ENCODE data around the gene ISM2. TPM values are rescaled to one million over a fixed set of nuclear protein-coding genes. Genes with fewer than 3 reads are reported as not detected.
A peak's percentile ranks its signal among the peaks of the same experiment; 100 is the strongest.

The ISM2 gene
- total and polyA plus RNA-seq, 2 of the 8 experiments (the other 6 are each of a cell fraction or from before 2014, with no cell fraction given): 0.52 to 0.79 TPM

- WGBS, 2 experiments (ENCODE audit: extremely low coverage in 1 of 2, insufficient coverage in 1 of 2, insufficient read length in 1 of 2, insufficient replicate concordance in 2 of 2, low coverage in 1 of 2, low lambda C conversion rate in 2 of 2, missing lambda C conversion rate in 1 of 2): 95% methylated on average over 4 of the region's 5 CpGs; no CpG with 5 or more reads in 1 of the 2 experiments
- CTCF ChIA-PET (ENCODE audit: partially characterized antibody): interaction anchor here (1.0 to 7.9 kb wide), 8 partner anchors 10 to 602 kb away, joined by 3 to 54 read pairs (median 4); no protein-coding TSS in a partner anchor
- TF ChIP-seq NANOG (IDR thresholded peaks at IDR 0.05; ENCODE audit: insufficient read depth, low read depth, low read length, poor library complexity, severe bottlenecking) (no peak), GABPA (IDR thresholded peaks at IDR 0.05; ENCODE audit: borderline replicate concordance, insufficient read depth, low read length) (no peak), E2F6 (IDR thresholded peaks at IDR 0.05) (no peak)
These were observed 20.6 kb downstream of the ISM2 start for GRCh38 chr14:77478029-77478428.

More at GRCh38 chr14:77478029-77478428, 20.6 kb downstream of the ISM2 start:
- no peak overlapping the region for H2BK5ac ChIP-seq (ENCODE audit: low read depth, low read length)
- no peak for FAIRE-seq
- DNase-seq (ENCODE audit: low read depth in 1 of 2, low spot score in 2 of 2): no peak
- no peak overlapping the region for H3K56ac ChIP-seq (replicated peaks; ENCODE audit: insufficient read length, low read depth, low read length)
- no peak overlapping the region for H3K4me3 ChIP-seq (ENCODE audit: extremely low read depth in 1 of 4, insufficient read depth in 2 of 4, low read depth in 3 of 4, low read length in 4 of 4)
- H3K23ac ChIP-seq (ENCODE audit: insufficient read length): no peak overlapping the region
- no peak overlapping the region for H2AK5ac ChIP-seq (ENCODE audit: low read depth, low read length)
- no peak overlapping the region for H4K91ac ChIP-seq (replicated peaks; ENCODE audit: insufficient read length, low read length)
- H3K27ac ChIP-seq (ENCODE audit: low read depth, low read length): no peak overlapping the region
- H2BK120ac ChIP-seq (replicated peaks; ENCODE audit: low read depth, low read length): no peak overlapping the region
- H2BK20ac ChIP-seq (ENCODE audit: low read length): no peak overlapping the region
- no peak overlapping the region for H4K5ac ChIP-seq (ENCODE audit: insufficient read length, low read depth, low read length)
- H3K9ac ChIP-seq (replicated peaks in 1 of 4; ENCODE audit: extremely low read depth in 1 of 4, low read depth in 3 of 4, low read length in 3 of 4): no peak overlapping the region
- H3K23me2 ChIP-seq (ENCODE audit: low read depth, low read length): no peaks in the 10 kb centered on the region
- no peak overlapping the region for H3K4ac ChIP-seq (replicated peaks; ENCODE audit: insufficient read length, low read depth, low read length)
- no peaks in the 10 kb centered on the region for H3K36me3 ChIP-seq (ENCODE audit: control insufficient read depth in 2 of 4, insufficient read depth in 4 of 4, low read length in 3 of 4)
- POLR2A ChIA-PET (ENCODE audit: partially characterized antibody): interaction anchor here (0.9 to 1.1 kb wide), 2 partner anchors 11 to 21 kb away, joined by 3 to 4 read pairs; partner anchors contain the start of gene VIPAS39
- no peaks in the 10 kb centered on the region for H4K20me1 ChIP-seq (replicated peaks in 1 of 2; ENCODE audit: control insufficient read depth in 1 of 2, insufficient read depth in 2 of 2, low read length in 2 of 2)
- H3K9me3 ChIP-seq (ENCODE audit: insufficient read depth in 2 of 2, low read depth in 1 of 2, low read length in 1 of 2): no peaks in the 10 kb centered on the region
- H3K14ac ChIP-seq (ENCODE audit: insufficient read length): no peak overlapping the region
- no peaks in the 10 kb centered on the region for H3K27me3 ChIP-seq (replicated peaks in 1 of 4; ENCODE audit: control insufficient read depth in 3 of 4, extremely low read depth in 1 of 4, insufficient read depth in 3 of 4, low read length in 3 of 4)
- H4K8ac ChIP-seq (ENCODE audit: extremely low read depth, insufficient read depth, low read length): peak overlapping the region; percentile 68; the same call in 1 of the 2 replicates
- H2AFZ ChIP-seq (ENCODE audit: low read length): no peak overlapping the region
- no peaks in the 10 kb centered on the region for H3K79me1 ChIP-seq (ENCODE audit: low read depth, low read length)
- H3K4me2 ChIP-seq (ENCODE audit: insufficient read depth in 1 of 2, low read depth in 2 of 2, low read length in 2 of 2): no peak overlapping the region
- no peaks in the 10 kb centered on the region for H3K4me1 ChIP-seq (replicated peaks in 1 of 4; ENCODE audit: control insufficient read depth in 3 of 4, insufficient read depth in 4 of 4, low read length in 3 of 4)
- no peaks in the 10 kb centered on the region for H3K79me2 ChIP-seq (ENCODE audit: control insufficient read depth in 1 of 2, insufficient read depth in 2 of 2, low read length in 2 of 2)
- H2BK12ac ChIP-seq (ENCODE audit: low read depth, low read length): no peak overlapping the region
- no peak overlapping the region for H3K18ac ChIP-seq (ENCODE audit: extremely low read depth, low read length)
- H2BK15ac ChIP-seq (ENCODE audit: low read length): no peak overlapping the region

Measured in H1 (cell line).